Naive thymus-derived CD4-positive, alpha-beta T cell (primary cell): Measurements from ENCODE around the gene TMEM163. TPM values are rescaled to one million over a fixed set of nuclear protein-coding genes. Genes with fewer than 3 reads are reported as not detected.

Experiments used
- ATAC-seq: fragments of 150-1000 bp; cut with Tn5 transposase; 2 replicates; pipeline ENCODE4 v1.10.0; 2021; ENCODE audit warnings: mild to moderate bottlenecking, moderate library complexity
- CTCF ChIA-PET: fragments of 350-600 bp; sonication (Branson Sonifier 250); formaldehyde crosslinking; loops from one replicate; lab custom pipeline; 2021; ENCODE audit warnings: antibody characterized with exemption; lab: Charles Lee
- POLR2A ChIA-PET: fragments of 350-600 bp; sonication (Branson Sonifier 250); formaldehyde crosslinking; loops from one replicate; lab custom pipeline; 2021; ENCODE audit warnings: antibody characterized with exemption, inconsistent platforms; lab: Charles Lee
- DNase-seq, 9 donors: peaks; one replicate each; pipeline versions ENCODE4 v3.0.0 to v3.0.0-alpha.2; 2020 to 2022; ENCODE audit warnings: mixed read lengths in 1 of 9
- H3K27ac ChIP-seq: one replicate; pipeline ENCODE4 v1.7.0; 2013; ENCODE audit warnings: mild to moderate bottlenecking, low read depth, low read length, moderate library complexity
- H3K27me3 ChIP-seq, 2 donors: one replicate each; pipeline ENCODE4 v1.7.0; 2013; ENCODE audit warnings: low read length in 2 of 2, mild to moderate bottlenecking in 2 of 2, moderate library complexity in 2 of 2; ENCODE audit not compliant: control insufficient read depth in 2 of 2, insufficient read depth in 2 of 2
- H3K36me3 ChIP-seq, 3 experiments: 1 replicate in 2 of 3; 2 replicates in 1 of 3; pipeline ENCODE4 v1.7.0; 2013; ENCODE audit warnings: low read length in 3 of 3, mild to moderate bottlenecking in 3 of 3, moderate library complexity in 1 of 3; ENCODE audit not compliant: insufficient read depth in 3 of 3, control insufficient read depth in 2 of 3
- H3K4me1 ChIP-seq, 2 donors: one replicate each; pipeline ENCODE4 v1.7.0; 2013; ENCODE audit warnings: low read length in 2 of 2, mild to moderate bottlenecking in 2 of 2, moderate library complexity in 1 of 2; ENCODE audit not compliant: control insufficient read depth in 2 of 2, insufficient read depth in 2 of 2
- H3K4me3 ChIP-seq: 2 replicates; pipeline ENCODE4 v1.7.0; 2013; ENCODE audit warnings: mild to moderate bottlenecking, low read length
- H3K9me3 ChIP-seq, 3 experiments: 1 replicate in 2 of 3; 2 replicates in 1 of 3; pipeline ENCODE4 v1.7.0; 2013; ENCODE audit warnings: low read length in 3 of 3; ENCODE audit not compliant: control insufficient read depth in 2 of 3
- H3K27ac Mint-ChIP-seq, 9 donors: one replicate each; pipeline ENCODE4 v1.8.0; 2020 to 2022; ENCODE audit warnings: mixed read lengths in 9 of 9, mild to moderate bottlenecking in 8 of 9, moderate library complexity in 5 of 9, inconsistent platforms in 2 of 9
- H3K27me3 Mint-ChIP-seq, 5 donors: one replicate each; pipeline ENCODE4 v1.8.0; 2021 to 2022; ENCODE audit warnings: mixed read lengths in 5 of 5, mild to moderate bottlenecking in 1 of 5
- H3K36me3 Mint-ChIP-seq, 5 donors: one replicate each; pipeline ENCODE4 v1.8.0; 2020 to 2022; ENCODE audit warnings: mixed read lengths in 5 of 5, mild to moderate bottlenecking in 3 of 5, inconsistent platforms in 1 of 5
- H3K4me1 Mint-ChIP-seq, 7 donors: one replicate each; pipeline ENCODE4 v1.8.0; 2020 to 2022; ENCODE audit warnings: mixed read lengths in 7 of 7, mild to moderate bottlenecking in 3 of 7, inconsistent platforms in 1 of 7
- H3K4me3 Mint-ChIP-seq, 10 donors: one replicate each; pipeline ENCODE4 v1.8.0; 2020 to 2022; ENCODE audit warnings: mild to moderate bottlenecking in 10 of 10, mixed read lengths in 10 of 10, moderate library complexity in 6 of 10, inconsistent platforms in 2 of 10
- H3K9me3 Mint-ChIP-seq, 11 donors: one replicate each; pipeline ENCODE4 v1.8.0; 2020 to 2022; ENCODE audit warnings: mixed read lengths in 11 of 11, mild to moderate bottlenecking in 4 of 11, inconsistent platforms in 1 of 11, moderate library complexity in 1 of 11
- intact Hi-C, 2 donors: fragments of 100-400 bp; cut with micrococcal nuclease; formaldehyde crosslinking; loops; one replicate each; pipeline ENCODE4 v1.15.1; 2023
- polyA plus RNA-seq, 2 donors: library from polyadenylated mRNA; unstranded; fragments of 300-500 nt; fragmentation: Illumina TruSeq; gene quantifications; one replicate each; pipeline ENCODE4 v1.2.3, GENCODE V29; 2021
- total RNA-seq, 6 experiments: library from RNA in 5 of 6; stranded (reverse) in 5 of 6; gene quantifications; 1 replicate in 5 of 6; 2 replicates in 1 of 6; pipeline ENCODE4 v1.2.3 and lab custom pipeline; 2021 to 2026

TMEM163 gene
- total and polyA plus RNA-seq, 7 experiments from 2014 or later = 0.13 to 0.71 (median 0.21) TPM; not detected in 2

DNA sequence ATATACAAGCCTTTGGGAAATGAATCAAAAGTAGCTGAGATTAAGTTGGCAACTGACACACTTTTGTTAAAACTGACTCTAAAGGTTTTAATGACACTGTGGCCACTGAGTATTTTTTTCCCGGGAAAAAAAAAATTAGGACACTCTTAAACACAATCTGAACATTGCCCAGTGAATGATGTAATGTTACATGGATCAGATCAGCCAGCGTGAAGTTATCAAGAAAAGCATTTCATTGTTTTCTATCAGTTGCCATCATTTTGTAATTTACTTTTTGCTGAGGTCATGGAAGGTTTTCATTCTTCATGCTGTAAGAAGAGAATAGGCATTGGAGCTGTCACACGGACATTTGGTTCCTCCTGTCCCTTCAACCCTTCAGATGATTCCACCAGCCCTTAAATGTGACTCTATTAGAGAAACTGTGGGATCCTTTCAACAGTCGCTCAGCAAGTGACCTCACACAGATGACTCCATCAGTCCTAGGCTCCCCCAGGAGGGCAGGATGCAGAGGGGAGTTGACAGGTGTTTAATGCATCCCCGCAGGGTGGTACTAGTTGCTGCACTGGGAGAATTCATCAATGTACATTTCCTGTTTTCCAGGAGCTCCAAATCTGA lies 300.7 kb downstream of the TMEM163 start:
- no peaks in the 10 kb centered on the region for H3K27me3 Mint-ChIP-seq
- H3K27me3 ChIP-seq = no peaks in the 10 kb centered on the region
- H3K4me1 Mint-ChIP-seq = no peaks in the 10 kb centered on the region
- no peak for ATAC-seq
- H3K27ac Mint-ChIP-seq = no peak overlapping the region
- peaks cover 0 to 12% (median 3%) of the 10 kb centered on the region in 3 experiments for H3K36me3 ChIP-seq
- ChIA-PET POLR2A (interaction anchor here (0.6 kb wide), 1 partner anchor 295 kb away, joined by 3 read pairs; no protein-coding TSS in a partner anchor), CTCF (no interaction called here)
- H3K9me3 ChIP-seq = no peaks in the 10 kb centered on the region
- H3K27ac ChIP-seq = no peak overlapping the region
- H3K4me3 ChIP-seq = no peak overlapping the region
- DNase-seq = no peak
- no peaks in the 10 kb centered on the region for H3K4me1 ChIP-seq
- intact Hi-C loops = no loop called here
- H3K9me3 Mint-ChIP-seq = no peaks in the 10 kb centered on the region
- H3K36me3 Mint-ChIP-seq = peaks cover 0 to 55% (median 4%) of the 10 kb centered on the region in 5 donors
- no peak overlapping the region for H3K4me3 Mint-ChIP-seq

DNA sequence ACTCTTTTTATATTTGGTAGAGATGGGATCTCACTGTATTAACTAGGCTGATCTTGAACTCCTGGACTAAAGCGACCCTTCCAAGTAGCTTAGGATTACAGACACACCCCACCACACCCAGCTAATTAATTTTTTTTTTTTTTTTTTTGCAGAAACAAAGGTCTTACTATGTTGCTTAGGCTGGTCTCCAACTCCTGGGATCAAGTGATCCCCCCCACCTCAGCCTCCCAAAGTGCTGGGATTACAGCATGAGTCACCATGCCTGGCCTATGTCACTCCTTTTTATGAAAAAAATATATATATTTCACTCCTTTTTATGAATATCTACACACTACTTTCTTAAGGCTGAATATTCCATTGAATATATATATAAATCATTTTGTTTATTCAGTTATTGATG lies 302.2 kb downstream of the TMEM163 start:
- intact Hi-C loops = no loop called here
- H3K27me3 Mint-ChIP-seq = no peaks in the 10 kb centered on the region
- peaks cover 0 to 40% (median 0%) of the 10 kb centered on the region in 5 donors for H3K36me3 Mint-ChIP-seq
- no peaks in the 10 kb centered on the region for H3K27me3 ChIP-seq
- H3K27ac ChIP-seq = no peak overlapping the region
- H3K4me1 ChIP-seq = peaks cover 0 to 3% of the 10 kb centered on the region in 2 donors
- H3K4me1 Mint-ChIP-seq = peaks cover under 1 to 7% (median 7%) of the 10 kb centered on the region in 7 donors
- no peak overlapping the region for H3K4me3 Mint-ChIP-seq
- ChIA-PET POLR2A (no interaction called here), CTCF (no interaction called here)
- no peaks in the 10 kb centered on the region for H3K9me3 ChIP-seq
- ATAC-seq = no peak
- no peak overlapping the region for H3K4me3 ChIP-seq
- peaks cover 0 to 6% (median 0%) of the 10 kb centered on the region in 3 experiments for H3K36me3 ChIP-seq
- no peak overlapping the region for H3K27ac Mint-ChIP-seq
- no peak for DNase-seq
- no peaks in the 10 kb centered on the region for H3K9me3 Mint-ChIP-seq

GRCh38 chr2:134416018-134416417 lies 302.8 kb downstream of the TMEM163 start:
- intact Hi-C loops = no loop called here
- H3K27me3 Mint-ChIP-seq = no peaks in the 10 kb centered on the region
- H3K27me3 ChIP-seq = no peaks in the 10 kb centered on the region
- H3K9me3 ChIP-seq = no peaks in the 10 kb centered on the region
- DNase-seq (no peak), ATAC-seq (no peak)
- peaks cover 0 to 39% (median 0%) of the 10 kb centered on the region in 5 donors for H3K36me3 Mint-ChIP-seq
- ChIA-PET CTCF (interaction anchor here (0.8 kb wide), 1 partner anchor 529 kb away, joined by 3 read pairs; no protein-coding TSS in a partner anchor), POLR2A (no interaction called here)
- H3K27ac Mint-ChIP-seq = no peak overlapping the region
- peaks cover 0 to 6% (median 0%) of the 10 kb centered on the region in 3 experiments for H3K36me3 ChIP-seq
- no peak overlapping the region for H3K4me3 Mint-ChIP-seq
- no peak overlapping the region for H3K4me3 ChIP-seq
- H3K9me3 Mint-ChIP-seq = no peaks in the 10 kb centered on the region
- no peak overlapping the region for H3K27ac ChIP-seq
- H3K4me1 ChIP-seq = peaks cover 0 to 6% of the 10 kb centered on the region in 2 donors
- H3K4me1 Mint-ChIP-seq = peaks cover 7 to 13% (median 13%) of the 10 kb centered on the region in 7 donors

DNA sequence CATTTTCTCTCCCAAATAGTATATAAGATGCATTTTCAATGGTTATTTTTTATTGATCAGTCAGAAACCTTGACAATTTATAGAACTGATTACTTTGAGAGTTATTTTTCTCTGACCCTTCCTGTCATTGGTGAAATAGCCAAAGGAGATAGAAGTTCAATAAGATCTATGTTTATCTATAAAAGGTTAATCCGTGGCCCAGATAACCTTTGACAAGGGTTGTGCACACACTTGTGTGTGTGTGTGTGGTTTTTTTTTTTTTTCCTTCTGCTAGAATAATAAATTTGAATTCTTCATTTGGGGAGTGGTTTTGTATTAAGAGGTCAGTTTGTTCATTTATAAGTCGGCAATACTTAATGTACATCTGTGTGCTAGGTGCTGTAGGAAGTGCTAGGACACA lies 304.9 kb downstream of the TMEM163 start:
- intact Hi-C loops = loop anchor here (5.0 kb wide), 2 partner anchors 182 to 207 kb away; no protein-coding TSS in a partner anchor
- H3K9me3 ChIP-seq = no peaks in the 10 kb centered on the region
- no peak overlapping the region for H3K4me3 ChIP-seq
- peaks cover 6 to 12% of the 10 kb centered on the region in 2 donors for H3K4me1 ChIP-seq
- Mint-ChIP-seq H3K4me1 (peaks cover 13 to 29% (median 26%) of the 10 kb centered on the region in 7 donors), H3K9me3 (no peaks in the 10 kb centered on the region), H3K36me3 (peaks cover 0 to 29% (median 0%) of the 10 kb centered on the region in 5 donors), H3K27me3 (no peaks in the 10 kb centered on the region), H3K27ac (no peak overlapping the region), H3K4me3 (no peak overlapping the region)
- DNase-seq (no peak), ATAC-seq (no peak)
- CTCF ChIA-PET = interaction anchor here (5.2 kb wide), 1 partner anchor 296 kb away, joined by 102 read pairs; no protein-coding TSS in a partner anchor
- H3K27me3 ChIP-seq = no peaks in the 10 kb centered on the region
- POLR2A ChIA-PET = no interaction called here
- peaks cover 0 to 6% (median 0%) of the 10 kb centered on the region in 3 experiments for H3K36me3 ChIP-seq
- no peak overlapping the region for H3K27ac ChIP-seq

DNA sequence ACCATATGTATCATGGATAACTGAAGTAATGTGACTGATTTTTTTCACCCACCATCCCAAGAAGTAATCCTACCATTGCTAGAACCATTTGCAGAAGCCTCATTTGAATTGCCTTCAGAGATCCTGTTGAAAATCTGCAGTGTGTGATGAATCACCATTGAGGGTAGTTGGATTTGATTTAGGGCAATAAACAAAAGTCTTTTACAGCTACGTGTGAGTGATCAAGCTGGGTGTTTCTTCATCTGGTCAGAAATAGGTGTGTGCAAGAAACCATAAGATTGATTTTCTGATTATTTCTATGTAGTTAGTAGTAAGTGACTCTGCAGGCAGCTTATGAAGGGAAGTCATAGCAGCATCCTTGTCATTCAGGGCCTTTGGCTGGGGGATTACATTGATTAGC lies 305.4 kb downstream of the TMEM163 start:
- POLR2A ChIA-PET = interaction anchor here (2.6 kb wide), 1 partner anchor 296 kb away, joined by 16 read pairs; no protein-coding TSS in a partner anchor
- no peaks in the 10 kb centered on the region for H3K9me3 Mint-ChIP-seq
- no peak overlapping the region for H3K27ac ChIP-seq

GRCh38 chr2:134412639-134412999 lies 306.2 kb downstream of the TMEM163 start:
- no peak for ATAC-seq
- intact Hi-C loops = loop anchor here (1.0 to 5.0 kb wide), 6 partner anchors 167 to 526 kb away; no protein-coding TSS in a partner anchor
- Histone ChIP-seq H3K9me3 (no peaks in the 10 kb centered on the region), H3K27ac (no peak overlapping the region), H3K27me3 (no peaks in the 10 kb centered on the region), H3K36me3 (no peaks in the 10 kb centered on the region), H3K4me1 (peaks cover 6 to 17% of the 10 kb centered on the region in 2 donors), H3K4me3 (no peak overlapping the region)
- H3K9me3 Mint-ChIP-seq = no peaks in the 10 kb centered on the region
- no peaks in the 10 kb centered on the region for H3K27me3 Mint-ChIP-seq
- peaks cover 17 to 41% (median 38%) of the 10 kb centered on the region in 7 donors for H3K4me1 Mint-ChIP-seq
- CTCF ChIA-PET = interaction anchor here (0.8 to 5.2 kb wide), 11 partner anchors 10 to 569 kb away, joined by 3 to 102 read pairs (median 6); no protein-coding TSS in a partner anchor
- peaks cover 0 to 24% (median 0%) of the 10 kb centered on the region in 5 donors for H3K36me3 Mint-ChIP-seq
- H3K4me3 Mint-ChIP-seq = no peak overlapping the region
- POLR2A ChIA-PET = interaction anchor here (2.6 kb wide), 1 partner anchor 295 kb away, joined by 16 read pairs; no protein-coding TSS in a partner anchor
- DNase-seq = no peak
- no peak overlapping the region for H3K27ac Mint-ChIP-seq

More for the DNA sequence above, 305.4 kb downstream of the TMEM163 start:
- Mint-ChIP-seq H3K27me3 (no peaks in the 10 kb centered on the region), H3K4me3 (no peak overlapping the region), H3K27ac (no peak overlapping the region), H3K4me1 (peaks cover 14 to 34% (median 31%) of the 10 kb centered on the region in 7 donors), H3K36me3 (peaks cover 0 to 27% (median 0%) of the 10 kb centered on the region in 5 donors)
- H3K27me3 ChIP-seq = no peaks in the 10 kb centered on the region
- ATAC-seq = no peak
- no peaks in the 10 kb centered on the region for H3K9me3 ChIP-seq
- CTCF ChIA-PET = interaction anchor here (2.6 to 5.2 kb wide), 2 partner anchors 168 to 295 kb away, joined by 9 to 102 read pairs; no protein-coding TSS in a partner anchor
- peaks cover 0 to 2% (median 0%) of the 10 kb centered on the region in 3 experiments for H3K36me3 ChIP-seq
- DNase-seq = no peak
- peaks cover 6 to 14% of the 10 kb centered on the region in 2 donors for H3K4me1 ChIP-seq
- H3K4me3 ChIP-seq = no peak overlapping the region
- intact Hi-C loops = loop anchor here (5.0 kb wide), 2 partner anchors 181 to 206 kb away; no protein-coding TSS in a partner anchor
